Limb (tissue), 2 donors: ENCODE results near the gene NDUFA12.
A peak's percentile ranks its signal among the peaks of the same experiment; 100 is the strongest.
"Not testable (repeated sequence)": the region's sequence is repeated elsewhere in the genome, so short reads cannot be mapped to it uniquely, and the experiment has no call there.

Experiments
- DNase-seq, 2 donors: peaks; one replicate each; pipeline ENCODE4 v3.0.0-alpha.2; 2016; ENCODE audit errors: extremely low spot score in 2 of 2

NDUFA12 gene

DNA sequence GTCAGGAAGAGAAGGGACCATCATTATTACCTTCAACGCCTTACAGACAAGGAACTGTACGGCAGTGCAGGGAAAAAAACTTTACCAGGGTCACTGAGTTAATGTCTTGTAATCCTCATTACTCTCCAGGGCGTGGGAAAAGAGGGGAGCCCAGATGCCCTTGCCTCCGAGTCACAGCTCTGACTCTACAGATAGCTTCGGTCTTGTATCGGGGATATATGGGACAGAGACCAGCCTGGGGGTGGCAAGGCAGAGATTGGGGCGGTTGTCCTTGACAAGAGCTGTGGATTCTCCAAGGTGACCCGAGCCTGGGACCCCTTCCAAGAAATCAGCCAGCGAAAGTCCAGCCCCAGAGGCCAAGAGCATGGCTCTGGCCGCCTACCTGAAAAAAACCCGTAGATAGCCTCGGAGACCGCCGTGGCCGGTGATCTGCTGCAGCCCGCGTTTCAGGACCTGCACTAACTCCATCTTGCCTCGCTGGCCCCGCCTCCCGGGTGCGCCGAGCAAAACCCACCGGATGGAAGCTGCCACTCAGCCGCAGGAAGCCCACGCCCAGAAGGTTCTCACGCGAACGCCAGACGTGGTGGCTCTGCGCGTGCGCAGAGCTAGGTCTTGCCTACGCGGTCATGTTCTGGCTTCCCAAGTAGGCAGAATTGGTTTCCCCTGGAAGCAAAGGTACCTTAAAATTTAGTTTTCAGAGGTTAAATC lies at the start of gene NDUFA12:
Gene NDUFA12, minus strand, starts transcription at position 485 of the 708 bp plus-strand sequence. Its CDS starts 17 bp downstream, at position 468.
- peak; percentile 96 to 98 for DNase-seq

DNA sequence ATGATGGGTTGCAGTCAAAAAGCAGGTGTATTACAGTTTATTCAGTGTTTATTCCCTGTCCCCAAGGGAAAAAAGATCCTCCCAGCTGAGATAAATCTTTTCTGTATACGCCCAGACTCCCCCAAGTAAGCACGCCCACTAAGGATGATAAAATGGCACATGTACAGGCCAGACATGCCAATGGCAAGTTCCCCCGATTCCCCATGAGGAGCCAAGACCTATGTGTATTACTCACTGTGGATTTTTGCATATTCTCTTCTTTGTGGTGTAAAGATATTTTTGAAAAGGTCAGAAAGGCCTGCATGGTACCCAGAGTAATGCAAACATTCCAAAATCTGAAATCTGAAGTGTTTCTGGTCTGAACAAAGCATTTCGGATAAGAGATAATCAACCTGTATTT lies 47.7 kb upstream of the NDUFA12 start:
- DNase-seq: no peak

DNA sequence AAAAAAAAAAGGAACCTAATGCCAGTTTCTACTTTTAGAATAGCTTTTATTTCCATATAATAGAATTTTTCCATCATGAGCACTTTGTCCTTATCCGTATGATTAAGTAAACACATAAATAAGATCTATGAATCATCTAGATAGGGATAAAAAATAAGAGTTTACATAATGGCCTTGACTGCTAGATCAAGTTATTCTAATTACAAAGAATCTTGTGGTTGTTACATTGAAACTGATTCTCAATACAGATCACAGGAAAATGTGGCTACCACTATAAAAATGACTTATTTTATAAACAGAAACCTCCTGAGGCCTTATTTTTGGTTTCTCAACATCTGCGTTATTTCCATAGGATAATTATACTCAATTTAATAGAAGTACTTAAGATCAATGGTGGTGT lies 34.4 kb upstream of the NDUFA12 start:
- no peak for DNase-seq

DNA sequence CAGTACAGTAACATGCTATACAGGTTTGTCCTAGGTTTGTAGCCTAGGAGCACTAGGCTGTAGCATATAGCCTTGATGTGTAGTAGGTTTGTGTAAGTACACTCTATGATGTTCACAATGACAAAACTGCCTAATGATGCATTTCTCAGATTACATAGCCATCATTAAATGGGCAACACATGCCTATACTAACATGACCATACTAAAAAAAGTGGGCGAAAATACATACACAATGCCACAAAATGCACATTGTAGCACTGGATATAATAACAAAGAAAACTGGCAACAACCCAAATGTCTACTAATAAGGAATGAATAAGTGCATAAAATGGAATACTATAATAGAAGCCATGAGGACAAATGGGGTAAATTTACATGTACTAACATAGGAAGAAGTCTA lies 31.3 kb upstream of the NDUFA12 start:
- no peak for DNase-seq

DNA sequence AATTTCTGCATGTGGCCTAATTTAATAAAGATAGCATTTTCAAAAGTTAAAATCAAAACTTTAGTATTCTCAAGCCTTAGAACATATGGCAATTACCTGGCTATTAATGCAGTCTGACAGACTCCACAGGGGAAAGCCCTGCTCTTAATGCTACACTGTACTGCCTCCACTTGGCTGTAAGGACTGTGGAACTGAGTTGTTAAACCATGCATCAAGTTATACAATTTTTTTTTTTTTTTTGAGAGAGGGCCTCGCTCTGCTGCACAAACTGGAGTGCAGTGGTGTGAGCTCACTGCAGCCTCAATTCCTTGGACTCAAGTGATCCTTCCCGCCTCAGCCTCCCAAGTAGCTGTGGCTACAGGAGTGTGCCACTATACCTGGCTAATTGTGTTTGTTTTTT lies 19.0 kb upstream of the NDUFA12 start:
- DNase-seq: no peak

DNA sequence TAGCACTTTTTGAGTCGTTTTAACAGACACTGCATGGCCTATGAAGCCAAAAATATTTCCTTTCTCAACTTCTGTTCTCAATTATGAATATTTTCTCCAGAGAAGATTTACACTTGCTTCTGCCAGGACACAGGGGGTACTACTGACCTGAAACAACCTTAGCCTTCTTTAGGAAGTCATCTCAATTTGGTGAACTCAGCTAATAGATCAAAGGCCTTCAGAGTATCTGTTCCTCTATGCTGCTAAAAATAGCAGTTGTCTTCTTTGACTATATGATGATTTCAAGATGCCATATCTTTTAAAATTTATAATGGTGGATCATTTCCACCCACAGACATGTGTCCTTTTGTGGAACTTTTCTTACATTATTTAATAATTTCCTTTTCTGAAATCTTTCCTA lies 14.0 kb upstream of the NDUFA12 start:
- DNase-seq: no peak

DNA sequence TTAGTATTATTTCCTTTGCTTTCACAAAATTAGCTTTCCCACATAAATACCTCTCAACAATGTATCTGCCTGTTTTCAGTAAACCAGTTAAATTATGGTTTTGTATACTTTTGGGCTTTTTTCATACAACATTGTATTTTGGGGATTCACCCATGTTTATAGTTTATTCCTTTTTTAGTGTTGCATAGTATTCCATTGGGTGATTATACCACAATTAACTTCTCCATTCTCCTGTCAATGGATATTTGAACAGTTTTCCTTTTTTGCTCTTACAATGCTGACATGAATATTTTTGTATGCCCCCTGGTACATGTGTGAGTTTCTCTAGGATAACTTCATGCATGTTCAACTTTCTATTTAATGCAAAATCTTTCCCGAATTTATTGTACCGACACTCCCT lies 12.6 kb upstream of the NDUFA12 start:
- DNase-seq: no peak

DNA sequence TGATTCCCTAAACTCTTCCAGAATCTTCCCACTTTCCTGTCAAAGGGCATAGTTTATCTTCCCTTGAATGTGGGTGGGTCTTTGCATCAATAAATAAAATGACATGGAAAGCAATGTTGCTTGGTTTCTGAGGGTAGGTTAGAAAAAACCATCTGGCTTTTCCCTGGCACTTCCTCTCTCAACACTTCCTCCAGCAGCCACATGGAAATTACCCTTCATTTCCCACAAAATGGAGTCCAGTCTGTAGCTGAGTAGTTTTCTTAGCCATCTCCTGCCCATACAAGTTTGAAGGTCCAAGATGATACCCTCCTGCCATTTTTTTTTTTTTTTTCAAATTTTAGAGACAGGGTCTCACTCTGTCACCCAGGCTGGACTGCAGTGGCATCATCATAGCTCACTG lies 11.1 kb upstream of the NDUFA12 start:
- DNase-seq: no peak

DNA sequence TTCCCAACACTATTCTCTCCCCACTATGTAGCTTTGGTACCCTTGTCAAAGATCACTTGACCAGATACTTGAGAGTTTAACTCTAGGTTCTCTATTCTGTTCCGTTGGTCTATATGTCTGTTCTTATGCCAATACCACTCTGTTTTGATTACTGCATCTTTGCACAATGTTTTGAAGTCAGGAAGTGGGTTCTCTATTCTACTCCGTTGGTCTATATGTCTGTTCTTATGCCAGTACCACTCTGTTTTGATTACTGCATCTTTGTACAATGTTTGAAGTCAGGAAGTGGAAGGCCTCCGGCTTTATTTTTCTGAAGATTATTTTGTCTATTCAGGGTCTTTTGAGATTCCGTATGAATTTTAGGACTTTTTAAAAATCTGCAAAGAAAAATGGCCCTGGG lies 2.7 kb upstream of the NDUFA12 start:
- DNase-seq: no peak

DNA sequence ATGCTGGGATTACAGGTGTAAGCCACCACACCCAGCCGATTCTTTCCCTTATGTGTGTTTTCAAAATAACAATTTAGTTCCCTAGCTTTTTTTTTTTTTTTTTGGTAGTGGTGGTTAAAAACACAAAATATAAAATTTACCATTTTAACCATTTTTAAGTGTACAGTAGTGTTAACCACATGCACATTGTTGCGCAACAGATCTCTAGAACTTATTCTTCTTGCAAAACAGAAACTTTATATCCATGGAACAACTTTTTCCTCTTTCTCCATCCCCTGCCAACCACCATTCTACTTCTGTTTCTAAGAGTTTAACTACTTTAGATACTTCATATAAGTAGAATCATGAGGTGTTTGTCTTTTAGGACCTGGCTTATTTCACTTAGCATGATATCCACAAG lies 1.1 kb upstream of the NDUFA12 start:
- DNase-seq: no peak

DNA sequence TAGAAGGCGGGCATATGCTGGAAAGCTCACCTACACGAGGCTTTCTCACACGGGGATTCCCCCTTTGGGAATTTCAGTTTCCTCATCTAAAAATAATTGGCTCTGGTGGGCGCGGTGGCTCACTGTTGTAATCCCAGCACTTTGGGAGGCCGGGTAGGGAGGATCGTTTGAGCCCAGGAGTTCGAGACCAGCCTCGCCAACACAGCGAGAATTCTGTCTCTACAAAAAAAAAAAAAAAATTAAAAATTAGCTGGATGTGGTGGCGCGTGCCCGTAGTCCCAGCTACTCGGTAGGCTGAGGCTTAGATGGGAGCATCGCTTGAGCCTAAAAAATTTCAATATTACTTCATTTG lies 400 bp upstream of the NDUFA12 start:
- no peak for DNase-seq

DNA sequence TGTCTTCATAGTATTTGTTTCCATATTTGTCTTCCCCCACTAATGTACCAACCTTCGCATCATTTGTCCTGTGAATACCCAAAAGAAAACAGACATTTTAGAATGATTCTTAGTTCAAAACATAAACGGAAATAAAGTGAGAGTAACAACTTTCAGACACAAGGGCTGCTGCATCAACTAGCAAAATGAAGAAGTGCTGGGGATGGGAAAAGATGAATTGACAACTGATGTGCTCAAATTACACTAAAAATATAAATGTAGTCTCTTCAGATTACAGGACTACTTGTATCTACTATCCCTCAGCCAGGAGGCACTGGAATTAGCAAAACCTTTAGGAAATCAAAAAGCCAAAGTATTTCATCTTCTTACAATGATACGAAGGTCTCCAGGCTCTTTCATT lies 743 bp downstream of the NDUFA12 start:
- DNase-seq: no peak

DNA sequence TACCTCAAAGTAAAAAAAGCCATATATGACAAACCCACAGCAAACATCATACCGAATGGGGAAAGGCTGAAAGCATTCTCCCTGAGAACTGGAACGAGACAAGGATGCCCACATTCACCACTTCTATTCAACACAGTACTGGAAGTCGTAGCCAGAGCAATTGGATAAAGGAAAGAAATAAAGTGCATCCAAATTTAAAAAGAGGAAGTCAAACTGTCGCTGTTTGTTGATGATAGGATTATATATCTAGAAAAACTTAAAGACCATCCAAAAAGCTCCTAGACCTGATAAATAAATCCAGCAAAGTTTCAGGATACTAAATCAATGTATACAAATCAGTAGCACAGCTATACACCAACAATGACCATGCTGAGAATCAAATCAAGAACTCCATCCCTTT lies 5.2 kb downstream of the NDUFA12 start:
- no peak for DNase-seq

DNA sequence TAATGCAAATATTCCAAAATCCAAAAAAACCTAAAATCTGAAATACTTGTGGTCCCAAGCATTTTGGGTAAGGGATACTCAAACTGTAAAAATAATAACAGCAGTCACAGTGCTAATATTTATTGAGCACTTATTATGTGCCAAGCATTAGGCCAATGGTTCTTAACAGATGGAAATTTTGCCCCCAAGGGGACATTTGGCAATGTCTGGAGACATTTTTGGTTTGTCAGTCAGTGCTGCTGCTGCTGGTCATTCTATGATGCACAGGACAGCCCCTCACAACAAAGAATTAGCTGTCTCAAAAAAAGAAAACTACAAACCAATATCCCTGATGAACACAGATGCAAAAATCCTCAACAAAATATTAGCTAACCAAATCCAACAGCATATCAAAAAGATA lies 5.8 kb downstream of the NDUFA12 start:
- DNase-seq: no peak

DNA sequence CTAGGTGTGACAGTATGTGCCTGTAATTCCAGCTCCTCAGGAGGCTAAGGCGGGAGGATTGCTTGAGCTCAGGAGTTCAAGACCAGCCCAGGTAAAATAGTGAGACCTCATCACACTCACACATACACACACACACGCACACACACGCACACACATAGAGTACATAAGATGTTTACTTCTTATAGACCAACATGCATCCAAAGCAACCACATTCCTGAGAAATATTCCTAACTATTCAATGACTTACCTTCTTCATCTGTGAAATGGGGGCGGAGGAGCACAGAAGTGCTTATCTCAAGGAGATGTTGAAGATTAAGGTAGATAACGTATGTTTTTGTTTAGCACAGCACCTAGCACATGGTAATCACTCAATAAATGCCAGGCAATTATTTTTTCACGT lies 6.4 kb downstream of the NDUFA12 start:
- no peak for DNase-seq

DNA sequence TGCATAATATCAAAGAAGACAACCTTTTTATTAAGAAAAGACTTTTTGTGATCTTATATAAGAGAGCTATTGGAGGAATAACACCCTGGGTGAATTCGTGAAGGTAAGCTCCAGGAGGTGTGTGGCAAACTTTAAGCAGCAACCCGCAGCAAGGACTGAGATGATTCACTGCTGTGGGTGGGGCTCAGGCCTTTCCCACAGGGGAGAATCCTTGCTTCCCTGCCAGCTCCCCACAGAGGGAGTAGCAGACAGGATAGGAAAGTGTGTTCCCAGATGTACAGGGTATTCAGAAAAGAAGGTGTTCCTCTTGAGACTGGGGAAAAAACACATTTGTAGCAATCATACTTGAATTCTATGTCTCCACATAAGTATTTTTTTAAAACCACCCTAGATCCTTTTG lies 9.2 kb downstream of the NDUFA12 start:
- DNase-seq: no peak

DNA sequence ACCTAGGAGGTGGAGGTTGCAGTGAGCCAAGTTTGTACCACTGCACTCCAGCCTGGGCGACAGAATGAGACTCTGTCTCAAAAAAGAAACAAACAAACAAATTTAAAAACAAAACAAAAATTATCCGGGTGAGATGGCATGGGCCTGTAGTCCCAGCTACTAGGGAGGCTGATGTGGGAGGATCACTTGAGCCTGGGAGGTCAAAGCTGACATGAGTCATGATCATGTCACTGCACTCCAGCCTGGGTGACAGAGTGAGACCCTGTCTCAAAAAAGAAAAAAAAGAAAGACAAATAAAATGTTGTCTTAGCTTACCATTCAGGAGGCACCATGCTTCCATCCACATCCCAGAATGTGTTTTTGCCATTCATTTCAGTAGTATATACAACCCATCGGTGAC lies 9.6 kb downstream of the NDUFA12 start:
- not testable (repeated sequence) for DNase-seq

DNA sequence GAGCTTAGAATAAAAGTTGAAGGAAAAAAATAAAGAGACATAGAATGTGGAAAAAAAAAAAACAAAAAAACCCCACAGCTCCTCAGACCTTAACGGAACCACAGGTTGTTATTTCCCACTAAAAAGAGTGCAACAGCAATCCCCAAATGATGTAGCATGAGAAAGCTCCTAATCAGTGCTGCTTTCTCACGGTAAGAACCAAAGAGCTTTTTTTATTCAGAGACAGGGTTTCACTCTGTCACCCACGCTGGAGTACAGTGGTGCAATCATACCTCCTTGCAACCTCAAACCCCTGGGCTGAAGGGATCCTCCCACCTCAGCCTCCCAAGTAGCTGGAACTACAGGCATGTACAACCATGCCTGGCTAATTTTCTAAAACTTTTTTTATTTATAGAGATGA lies 13.3 kb downstream of the NDUFA12 start:
- no peak for DNase-seq

DNA sequence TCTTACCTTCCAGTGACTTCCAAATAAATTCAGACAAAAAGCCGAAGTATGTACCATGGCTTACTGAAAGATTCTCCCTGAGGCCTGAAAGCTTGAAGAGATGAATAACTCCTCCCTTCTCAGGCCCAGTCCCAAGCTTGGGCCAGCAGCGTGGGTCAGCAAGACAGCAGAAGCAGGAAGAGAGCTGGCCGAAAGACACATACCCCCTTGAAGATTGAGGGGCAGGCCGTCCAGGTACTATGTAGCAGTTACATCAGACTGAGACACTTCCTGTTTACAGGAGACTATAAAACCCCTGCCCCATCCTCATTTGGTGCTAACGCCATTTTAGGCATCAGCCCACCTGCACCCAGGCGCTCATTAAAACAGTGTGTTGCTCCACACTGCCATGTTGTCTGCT lies 15.0 kb downstream of the NDUFA12 start:
- no peak for DNase-seq

DNA sequence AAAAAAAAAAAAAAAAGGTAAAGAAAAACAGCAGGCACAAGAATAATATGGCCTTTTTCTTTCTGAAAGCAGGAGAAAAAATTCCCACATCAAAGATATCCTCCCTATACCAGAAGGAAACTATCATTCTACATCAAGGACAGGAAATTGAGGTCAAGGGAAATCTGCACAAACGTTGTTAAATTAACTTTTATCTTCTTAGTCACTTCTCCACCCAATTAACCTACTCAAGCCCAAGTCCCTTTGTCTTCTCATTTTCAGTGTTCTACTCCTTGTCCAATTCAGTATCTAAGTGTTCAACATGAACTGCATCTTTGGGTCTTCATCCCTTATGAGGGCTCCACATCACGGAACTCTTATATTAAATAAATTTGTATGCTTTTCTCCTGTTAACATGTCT lies 15.7 kb downstream of the NDUFA12 start:
- DNase-seq: no peak

DNA sequence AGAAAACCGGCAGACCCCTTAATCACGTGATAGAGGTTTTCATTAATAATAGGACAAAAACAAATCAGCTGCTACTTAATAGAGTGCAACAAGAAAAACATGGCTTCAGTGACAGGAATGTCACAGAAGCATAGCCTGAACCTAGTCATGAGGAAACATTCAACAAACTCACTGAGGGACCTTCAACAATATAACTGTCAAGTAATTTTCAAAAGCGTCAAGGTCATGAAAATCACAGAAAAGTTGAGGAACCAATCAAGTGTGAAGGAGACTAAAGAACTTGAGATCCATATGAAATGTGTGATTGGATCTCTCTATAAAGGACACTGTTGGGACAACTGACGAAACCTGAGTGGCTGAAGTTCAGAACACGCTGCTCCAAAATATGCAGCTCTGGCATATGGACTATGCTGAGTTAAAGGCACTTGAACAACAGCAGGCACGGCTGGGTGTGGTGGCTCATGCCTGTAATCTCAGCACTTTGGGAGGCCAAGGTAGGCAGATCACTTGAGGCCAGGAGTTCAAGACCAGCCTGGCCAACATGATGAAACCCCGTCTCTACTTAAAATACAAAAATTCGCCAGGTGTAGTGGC lies 16.3 kb downstream of the NDUFA12 start:
- no peak for DNase-seq

DNA sequence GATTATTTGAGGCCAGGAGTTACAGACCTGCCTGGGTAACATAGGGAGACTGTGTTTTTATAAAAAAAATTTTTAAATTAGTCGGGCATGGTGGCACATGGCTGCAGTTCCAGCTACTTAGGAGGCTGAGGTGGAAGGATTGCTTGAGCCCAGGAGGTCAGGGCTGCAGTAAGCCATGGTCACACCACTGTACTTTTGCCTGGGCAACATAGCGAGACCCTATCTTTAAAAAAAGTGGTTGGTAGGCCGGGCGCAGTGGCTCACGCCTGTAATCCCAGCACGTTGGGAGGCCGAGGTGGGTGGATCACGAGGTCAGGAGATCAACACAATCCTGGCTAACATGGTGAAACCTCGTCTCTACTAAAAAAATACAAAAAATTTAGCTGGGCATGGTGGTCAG lies 18.4 kb downstream of the NDUFA12 start:
- DNase-seq: not testable (repeated sequence)

DNA sequence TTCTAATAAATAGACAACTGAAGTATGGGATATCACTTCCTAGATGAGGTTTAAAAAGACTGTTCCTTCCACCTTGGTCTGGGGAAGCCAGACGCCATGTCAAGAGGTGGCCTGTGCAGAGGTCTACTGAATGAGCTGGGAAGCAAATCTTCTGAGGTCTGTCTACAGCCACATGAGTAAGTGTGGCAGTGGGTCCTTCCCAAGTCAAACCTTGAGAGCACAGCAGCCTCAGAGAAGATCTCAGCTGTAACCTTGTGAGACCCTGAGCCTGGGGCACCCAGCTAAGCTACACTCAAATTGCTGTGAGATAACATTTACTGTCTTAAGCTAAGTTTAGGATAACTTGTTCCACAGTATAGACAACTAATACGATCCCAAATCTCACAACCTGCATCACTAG lies 20.2 kb downstream of the NDUFA12 start:
- no peak for DNase-seq

DNA sequence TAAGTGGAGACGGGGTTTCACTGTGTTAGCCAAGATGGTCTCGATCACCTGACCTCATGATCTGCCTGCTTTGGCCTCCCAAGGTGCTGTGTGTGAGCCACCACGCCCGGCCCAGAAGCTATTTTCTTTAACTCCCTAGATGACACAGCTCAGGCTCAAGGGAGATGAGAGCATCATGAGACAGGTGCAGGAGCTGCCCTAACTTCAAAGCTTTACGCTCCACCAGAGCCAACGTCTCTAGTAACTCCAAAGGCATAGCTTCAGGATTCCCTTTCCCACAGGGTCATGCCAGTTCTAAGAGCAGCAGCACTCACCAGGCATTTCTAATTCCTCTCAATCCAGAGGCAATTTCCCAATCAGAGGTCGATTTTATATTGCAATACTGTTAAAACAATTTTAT lies 21.0 kb downstream of the NDUFA12 start:
- DNase-seq: no peak
